ENCODE data around the gene NKD1. TPM values are rescaled to one million over a fixed set of nuclear protein-coding genes. Genes with fewer than 3 reads are reported as not detected.

NKD1 gene
- total RNA-seq, 2 experiments from 2014 or later, result 0.04 to 0.06 TPM

DNA sequence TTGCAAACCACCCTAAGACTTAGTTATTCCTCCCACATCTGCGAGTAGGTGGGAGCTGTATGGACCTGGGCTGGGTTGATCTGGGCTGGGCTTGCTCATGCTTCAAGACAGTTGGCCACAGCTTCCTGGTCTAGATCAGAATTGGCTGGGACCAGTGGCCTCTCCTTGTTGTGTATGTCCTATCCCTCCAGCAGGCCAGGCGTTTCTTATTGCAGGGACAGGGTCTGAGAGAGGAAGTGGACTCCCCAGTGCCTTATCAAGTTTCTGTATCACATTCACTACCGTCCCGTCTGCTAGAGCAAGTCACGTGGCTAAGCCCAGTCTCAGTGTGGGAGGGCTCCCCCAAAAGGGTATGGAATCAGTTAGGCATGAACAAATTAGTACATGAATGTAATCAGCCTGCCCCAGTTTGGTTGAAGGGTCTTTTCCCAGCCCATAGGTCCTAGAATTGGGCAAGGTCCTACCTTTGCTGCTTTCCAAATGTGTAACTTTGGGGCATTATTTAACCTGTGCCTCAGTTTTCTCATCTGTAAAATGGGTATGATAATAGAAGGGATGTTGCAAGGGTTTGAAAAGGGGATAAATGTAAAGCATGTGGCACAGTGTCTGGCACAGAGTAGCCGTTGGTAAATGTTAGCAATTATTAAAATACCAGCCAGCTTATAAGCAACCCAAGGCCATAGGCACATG, 36.0 kb downstream of the NKD1 start:
- Histone ChIP-seq H2AFZ (ENCODE audit: low read length) (no peak overlapping the region), H3K9me2 (ENCODE audit: insufficient read depth, low read length) (no peaks in the 10 kb centered on the region), H3K36me3 (ENCODE audit: insufficient read depth, low read length) (no peaks in the 10 kb centered on the region), H3K27ac (ENCODE audit: low read depth, low read length, poor library complexity, severe bottlenecking) (no peak overlapping the region), H3K4me3 (ENCODE audit: low read depth, low read length, poor library complexity, severe bottlenecking) (no peak overlapping the region), H3K4me2 (ENCODE audit: low read length) (no peak overlapping the region), H3K9me3 (ENCODE audit: low read length) (no peaks in the 10 kb centered on the region), H3K79me2 (ENCODE audit: insufficient read depth, low read depth, low read length) (no peaks in the 10 kb centered on the region), H4K20me1 (ENCODE audit: insufficient read depth, low read length) (no peaks in the 10 kb centered on the region), H3K4me1 (ENCODE audit: insufficient read depth, low read length, poor library complexity, severe bottlenecking) (no peaks in the 10 kb centered on the region)
- intact Hi-C loops (cut with micrococcal nuclease; ENCODE audit: unreplicated experiment), result no loop called here
- ChIA-PET CTCF (ENCODE audit: unreplicated experiment) (no interaction called here), POLR2A (interaction anchor here (0.6 kb wide), 1 partner anchor 229 kb away, joined by 3 read pairs; no protein-coding TSS in a partner anchor)
- TF ChIP-seq, protein P1, sequence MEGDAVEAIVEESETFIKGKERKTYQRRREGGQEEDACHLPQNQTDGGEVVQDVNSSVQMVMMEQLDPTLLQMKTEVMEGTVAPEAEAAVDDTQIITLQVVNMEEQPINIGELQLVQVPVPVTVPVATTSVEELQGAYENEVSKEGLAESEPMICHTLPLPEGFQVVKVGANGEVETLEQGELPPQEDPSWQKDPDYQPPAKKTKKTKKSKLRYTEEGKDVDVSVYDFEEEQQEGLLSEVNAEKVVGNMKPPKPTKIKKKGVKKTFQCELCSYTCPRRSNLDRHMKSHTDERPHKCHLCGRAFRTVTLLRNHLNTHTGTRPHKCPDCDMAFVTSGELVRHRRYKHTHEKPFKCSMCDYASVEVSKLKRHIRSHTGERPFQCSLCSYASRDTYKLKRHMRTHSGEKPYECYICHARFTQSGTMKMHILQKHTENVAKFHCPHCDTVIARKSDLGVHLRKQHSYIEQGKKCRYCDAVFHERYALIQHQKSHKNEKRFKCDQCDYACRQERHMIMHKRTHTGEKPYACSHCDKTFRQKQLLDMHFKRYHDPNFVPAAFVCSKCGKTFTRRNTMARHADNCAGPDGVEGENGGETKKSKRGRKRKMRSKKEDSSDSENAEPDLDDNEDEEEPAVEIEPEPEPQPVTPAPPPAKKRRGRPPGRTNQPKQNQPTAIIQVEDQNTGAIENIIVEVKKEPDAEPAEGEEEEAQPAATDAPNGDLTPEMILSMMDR (conservative IDR thresholded peaks at IDR 0.05; ENCODE audit: low read length), result no peak
- TF ChIP-seq EZH2phosphoT487 (IDR thresholded peaks at IDR 0.05; ENCODE audit: borderline replicate concordance, low read depth, low read length), result no peak
- no peak for DNase-seq (ENCODE audit: low spot score)
- BruUV-seq (replicated peaks), result no TSS peak

DNA sequence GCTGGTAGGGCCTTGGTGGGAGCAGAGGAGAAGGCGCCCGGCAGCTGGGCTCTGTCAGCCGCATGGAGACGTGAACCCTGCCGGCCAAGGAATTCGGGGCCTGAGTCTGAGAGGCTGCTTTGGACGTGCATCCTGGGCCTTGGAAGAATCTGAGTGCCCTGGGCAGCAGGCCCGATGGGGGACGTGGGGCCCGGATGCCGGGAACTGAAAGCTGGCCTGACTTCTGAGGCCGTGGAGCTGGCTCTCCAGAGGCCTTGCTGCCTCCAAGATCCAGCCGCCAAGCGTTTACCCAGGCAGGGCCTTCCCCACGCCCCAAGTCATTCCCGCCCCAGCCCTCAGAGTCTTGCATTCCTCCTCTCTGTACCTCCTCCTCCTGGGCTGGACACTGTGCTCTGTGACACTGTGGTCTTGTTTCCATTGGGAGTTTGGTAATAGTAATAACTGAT, 37.2 kb downstream of the NKD1 start:
- intact Hi-C loops (cut with micrococcal nuclease; ENCODE audit: unreplicated experiment), result no loop called here

More for the DNA sequence above, 37.2 kb downstream of the NKD1 start:
- H3K9me3 ChIP-seq (ENCODE audit: low read length), result no peaks in the 10 kb centered on the region
- no peaks in the 10 kb centered on the region for H3K36me3 ChIP-seq (ENCODE audit: insufficient read depth, low read length)
- H3K79me2 ChIP-seq (ENCODE audit: insufficient read depth, low read depth, low read length), result no peaks in the 10 kb centered on the region
- H4K20me1 ChIP-seq (ENCODE audit: insufficient read depth, low read length), result no peaks in the 10 kb centered on the region
- DNase-seq (ENCODE audit: low spot score), result no peak
- ChIA-PET CTCF (ENCODE audit: unreplicated experiment) (no interaction called here), POLR2A (interaction anchor here (1.0 kb wide), 1 partner anchor 8 kb away, joined by 3 read pairs; no protein-coding TSS in a partner anchor)
- H3K4me2 ChIP-seq (ENCODE audit: low read length), result no peak overlapping the region
- TF ChIP-seq, protein P1 (conservative IDR thresholded peaks at IDR 0.05; ENCODE audit: low read length), result no peak
- no peak for TF ChIP-seq EZH2phosphoT487 (IDR thresholded peaks at IDR 0.05; ENCODE audit: borderline replicate concordance, low read depth, low read length)
- no TSS peak for BruUV-seq (replicated peaks)
- no peaks in the 10 kb centered on the region for H3K4me1 ChIP-seq (ENCODE audit: insufficient read depth, low read length, poor library complexity, severe bottlenecking)
- no peak overlapping the region for H3K4me3 ChIP-seq (ENCODE audit: low read depth, low read length, poor library complexity, severe bottlenecking)
- no peak overlapping the region for H2AFZ ChIP-seq (ENCODE audit: low read length)
- H3K27ac ChIP-seq (ENCODE audit: low read depth, low read length, poor library complexity, severe bottlenecking), result no peak overlapping the region
- no peaks in the 10 kb centered on the region for H3K9me2 ChIP-seq (ENCODE audit: insufficient read depth, low read length)
